ENCODE measurements around the gene LHX1. TPM values are rescaled to one million over a fixed set of nuclear protein-coding genes. Genes with fewer than 3 reads are reported as not detected.
A peak's percentile ranks its signal among the peaks of the same experiment; 100 is the strongest.

Gene LHX1
- total and polyA plus RNA-seq, 10 of the 15 experiments (the other 5 are each of a cell fraction or from before 2014, with no cell fraction given): not detected

GRCh38 chr17:36921095-36921851 lies 16.0 kb upstream of the LHX1 start:
- 60% methylated on average over 7 of the region's 7 CpGs for WGBS (ENCODE audit: insufficient coverage, insufficient replicate concordance, low lambda C conversion rate, missing lambda C conversion rate)
- H3K4me1 ChIP-seq (ENCODE audit: control insufficient read depth, insufficient read depth, low read length): no peaks in the 10 kb centered on the region
- FAIRE-seq (no peak), DNase-seq (ENCODE audit: low read depth, low spot score) (no peak), ATAC-seq (peak; percentile 25; the same call in 2 of the 3 replicates)
- H4K20me1 ChIP-seq (ENCODE audit: control insufficient read depth, insufficient read depth): no peaks in the 10 kb centered on the region
- no peaks in the 10 kb centered on the region for H3K79me2 ChIP-seq (ENCODE audit: control insufficient read depth, insufficient read depth, low read length)
- ChIA-PET RAD21 (ENCODE audit: unreplicated experiment) (no interaction called here), CTCF (no interaction called here), SMC1A (ENCODE audit: uncharacterized antibody, unreplicated experiment) (no interaction called here), POLR2A (no interaction called here)
- H3K4me2 ChIP-seq (ENCODE audit: control insufficient read depth, insufficient read depth): no peak overlapping the region
- BruUV-seq (replicated peaks): no TSS peak
- no peak overlapping the region for H3K9ac ChIP-seq (ENCODE audit: control insufficient read depth, insufficient read depth, low read length)
- no peak overlapping the region for H3K27ac ChIP-seq (ENCODE audit: control insufficient read depth, insufficient read depth)
- H3K9me3 ChIP-seq (replicated peaks; ENCODE audit: control insufficient read depth, insufficient read depth, low read length): no peaks in the 10 kb centered on the region
- peaks cover 0 to 3% of the 10 kb centered on the region in 2 experiments; a peak in 2 of 4 replicates for H3K27me3 ChIP-seq (replicated peaks in 1 of 2; ENCODE audit: control insufficient read depth in 2 of 2, insufficient read depth in 2 of 2, low read length in 1 of 2)
- no peaks in the 10 kb centered on the region for H3K36me3 ChIP-seq (ENCODE audit: control insufficient read depth in 2 of 2, insufficient read depth in 2 of 2, low read length in 1 of 2)
- TF ChIP-seq EP300 (IDR thresholded peaks at IDR 0.05; ENCODE audit: borderline replicate concordance in 1 of 2, control insufficient read depth in 1 of 2, low read depth in 2 of 2, low read length in 2 of 2): no peak
- no peak for TF ChIP-seq SIN3A (IDR thresholded peaks at IDR 0.05; ENCODE audit: low read depth, low read length)
- TF ChIP-seq ZNF687 (IDR thresholded peaks at IDR 0.05): no peak
- no peak for TF ChIP-seq BRCA1 (IDR thresholded peaks at IDR 0.05; ENCODE audit: low read depth, low read length)
- no peak for TF ChIP-seq IKZF1 (conservative IDR thresholded peaks at IDR 0.05)
- TF ChIP-seq RCOR1 (conservative IDR thresholded peaks at IDR 0.05; ENCODE audit: low read depth, low read length): no peak
- no peak for TF ChIP-seq FOXM1 (IDR thresholded peaks at IDR 0.05; ENCODE audit: low read depth, low read length)
- no peak for TF ChIP-seq NR2C1 (IDR thresholded peaks at IDR 0.05)
- TF ChIP-seq TAF1 (IDR thresholded peaks at IDR 0.05; ENCODE audit: borderline replicate concordance, low read depth, low read length): no peak
- TF ChIP-seq PAX8 (IDR thresholded peaks at IDR 0.05): no peak
- no peak for TF ChIP-seq TCF7 (IDR thresholded peaks at IDR 0.05; ENCODE audit: borderline replicate concordance)
- TF ChIP-seq PBX3 (IDR thresholded peaks at IDR 0.05; ENCODE audit: insufficient replicate concordance, low read depth, low read length): no peak
- TF ChIP-seq RELA (IDR thresholded peaks at IDR 0.05; ENCODE audit: borderline replicate concordance, partially characterized antibody): no peak
- TF ChIP-seq CBFB (IDR thresholded peaks at IDR 0.05; ENCODE audit: low read depth): no peak
- TF ChIP-seq KLF5 (IDR thresholded peaks at IDR 0.05; ENCODE audit: partially characterized antibody): no peak
- in situ Hi-C loops (cut with MboI) (no loop called here), intact Hi-C loops (cut with micrococcal nuclease; ENCODE audit: unreplicated experiment) (no loop called here)
- no peak overlapping the region for H3K4me3 ChIP-seq
- H2AFZ ChIP-seq (ENCODE audit: control insufficient read depth, low read depth, low read length): no peak overlapping the region

Measured in GM12878 (cell line).